GM12872 (cell line): ENCODE results near the gene ADGRD1.

ENCODE experiments used
- TF ChIP-seq, protein P1 (sequence below): IDR thresholded peaks from 3 replicates; pipeline ENCODE4 v1.5.1; 2011; ENCODE audit warnings: low read depth, mild to moderate bottlenecking, low read length, moderate library complexity; ENCODE audit not compliant: insufficient read depth

ADGRD1 gene

DNA sequence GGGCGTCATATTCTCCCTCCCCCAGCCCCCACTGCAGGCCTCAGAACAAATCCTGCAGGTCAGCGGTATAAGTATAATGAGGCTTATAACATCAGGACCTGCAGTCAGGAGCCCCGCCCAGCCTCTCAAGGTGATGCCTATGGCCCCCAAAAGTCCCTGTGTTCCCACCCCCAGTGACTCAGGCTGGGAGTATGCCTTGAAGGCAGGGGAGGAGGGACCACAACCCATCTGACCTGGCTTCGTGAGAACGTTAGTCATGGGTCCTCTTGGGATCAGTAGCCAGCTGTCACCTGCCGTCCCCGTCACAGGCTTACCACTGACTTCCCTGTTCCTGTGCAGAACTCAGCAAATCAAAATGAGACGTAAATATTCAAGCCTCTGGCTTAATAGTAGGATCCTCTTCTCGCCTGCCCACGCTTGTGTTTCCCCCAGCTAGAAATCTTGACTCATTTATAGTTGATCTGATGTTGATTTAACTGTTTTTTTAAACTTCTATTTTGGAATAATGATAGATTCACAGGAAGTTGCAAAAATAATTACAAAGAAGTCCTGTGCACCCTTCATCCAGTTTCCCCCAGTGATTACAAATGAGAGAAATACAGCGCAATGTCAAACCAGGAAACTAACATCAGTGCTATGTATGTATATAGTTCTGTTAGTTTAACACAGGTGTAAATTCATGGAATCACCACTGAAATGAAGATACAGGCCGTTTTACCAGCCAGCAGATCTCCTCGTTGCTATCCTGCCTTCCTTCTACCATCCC lies 107.5 kb downstream of the ADGRD1 start:
- TF ChIP-seq, protein P1, sequence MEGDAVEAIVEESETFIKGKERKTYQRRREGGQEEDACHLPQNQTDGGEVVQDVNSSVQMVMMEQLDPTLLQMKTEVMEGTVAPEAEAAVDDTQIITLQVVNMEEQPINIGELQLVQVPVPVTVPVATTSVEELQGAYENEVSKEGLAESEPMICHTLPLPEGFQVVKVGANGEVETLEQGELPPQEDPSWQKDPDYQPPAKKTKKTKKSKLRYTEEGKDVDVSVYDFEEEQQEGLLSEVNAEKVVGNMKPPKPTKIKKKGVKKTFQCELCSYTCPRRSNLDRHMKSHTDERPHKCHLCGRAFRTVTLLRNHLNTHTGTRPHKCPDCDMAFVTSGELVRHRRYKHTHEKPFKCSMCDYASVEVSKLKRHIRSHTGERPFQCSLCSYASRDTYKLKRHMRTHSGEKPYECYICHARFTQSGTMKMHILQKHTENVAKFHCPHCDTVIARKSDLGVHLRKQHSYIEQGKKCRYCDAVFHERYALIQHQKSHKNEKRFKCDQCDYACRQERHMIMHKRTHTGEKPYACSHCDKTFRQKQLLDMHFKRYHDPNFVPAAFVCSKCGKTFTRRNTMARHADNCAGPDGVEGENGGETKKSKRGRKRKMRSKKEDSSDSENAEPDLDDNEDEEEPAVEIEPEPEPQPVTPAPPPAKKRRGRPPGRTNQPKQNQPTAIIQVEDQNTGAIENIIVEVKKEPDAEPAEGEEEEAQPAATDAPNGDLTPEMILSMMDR: no peak

DNA sequence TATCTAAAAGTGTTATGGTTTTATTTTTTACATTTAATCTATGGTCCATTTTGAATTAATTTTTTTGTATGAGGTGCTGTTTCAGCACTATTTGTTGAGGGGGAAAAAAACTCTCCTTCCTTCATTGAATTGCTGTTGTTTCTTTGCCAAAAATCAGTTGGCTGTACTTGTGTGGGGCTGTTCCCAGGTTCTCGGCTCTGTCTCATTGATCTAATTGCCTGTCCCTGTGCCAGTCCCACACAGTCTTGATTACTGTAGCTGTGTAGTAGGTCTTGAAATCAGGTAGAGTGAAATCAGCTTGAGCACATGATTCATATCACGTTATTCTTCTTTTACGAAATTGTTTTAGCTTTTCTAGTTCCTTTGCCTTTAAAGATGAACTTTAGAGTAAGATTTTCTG lies 109.7 kb downstream of the ADGRD1 start:
- TF ChIP-seq, protein P1: no peak

DNA sequence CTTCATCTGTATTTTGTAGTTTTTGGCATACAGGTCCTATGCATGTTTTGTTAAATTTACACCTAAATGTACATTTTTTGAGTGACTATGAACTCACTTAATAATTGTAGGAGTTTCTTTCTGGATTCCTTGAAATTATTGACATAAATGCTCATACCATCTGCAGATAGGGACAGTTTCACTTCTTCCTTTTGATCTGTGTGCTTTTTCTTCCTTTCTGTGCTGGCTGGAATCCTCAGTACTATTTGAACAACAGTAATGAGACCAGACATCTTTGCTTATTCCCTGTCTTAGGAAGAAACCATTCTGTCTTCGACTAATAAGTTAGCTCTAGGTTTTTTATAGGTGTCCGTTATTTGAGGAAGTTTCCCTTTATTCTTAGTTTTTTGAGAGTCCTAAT lies 110.3 kb downstream of the ADGRD1 start:
- TF ChIP-seq, protein P1: no peak

DNA sequence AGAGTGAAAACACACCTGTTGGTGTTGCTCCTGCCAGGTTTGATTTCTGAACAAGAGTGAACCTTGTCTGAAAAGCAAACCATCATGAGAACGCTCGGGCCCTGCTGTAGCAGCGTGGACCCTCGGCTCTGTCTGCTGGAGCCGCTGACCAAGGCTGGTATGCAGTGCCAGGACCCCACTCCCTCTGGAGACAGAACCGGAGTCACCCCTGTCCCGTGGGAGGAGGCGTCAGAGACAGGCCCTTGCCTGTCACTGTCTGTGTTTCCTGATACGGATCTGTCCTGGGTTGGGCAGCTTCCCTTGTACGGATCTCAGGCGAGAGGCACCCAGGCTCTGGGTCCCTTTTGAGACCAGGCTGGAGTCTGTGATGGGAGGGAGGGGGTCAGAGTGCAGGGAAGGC lies 111.6 kb downstream of the ADGRD1 start:
- TF ChIP-seq, protein P1: no peak

DNA sequence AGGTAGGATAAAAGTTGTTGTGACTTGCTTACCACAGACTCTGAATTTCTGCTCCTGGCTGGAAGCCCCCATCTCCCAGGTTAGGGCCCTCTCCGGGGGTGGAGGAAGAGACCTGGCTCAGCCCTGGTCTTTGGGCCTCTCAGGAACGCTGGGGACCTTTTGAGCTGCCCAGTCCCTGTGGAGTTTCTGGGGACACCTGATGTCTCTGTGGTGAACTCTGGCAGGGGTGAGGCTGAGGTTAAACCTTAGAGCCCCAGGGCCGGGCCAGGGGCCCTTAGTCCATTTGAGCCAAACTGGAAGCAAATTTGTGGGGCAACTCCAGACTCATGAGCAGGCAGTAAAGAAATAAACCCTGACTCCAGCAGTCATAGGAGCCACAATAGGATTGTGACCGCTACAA lies 112.1 kb downstream of the ADGRD1 start:
- TF ChIP-seq, protein P1: no peak

DNA sequence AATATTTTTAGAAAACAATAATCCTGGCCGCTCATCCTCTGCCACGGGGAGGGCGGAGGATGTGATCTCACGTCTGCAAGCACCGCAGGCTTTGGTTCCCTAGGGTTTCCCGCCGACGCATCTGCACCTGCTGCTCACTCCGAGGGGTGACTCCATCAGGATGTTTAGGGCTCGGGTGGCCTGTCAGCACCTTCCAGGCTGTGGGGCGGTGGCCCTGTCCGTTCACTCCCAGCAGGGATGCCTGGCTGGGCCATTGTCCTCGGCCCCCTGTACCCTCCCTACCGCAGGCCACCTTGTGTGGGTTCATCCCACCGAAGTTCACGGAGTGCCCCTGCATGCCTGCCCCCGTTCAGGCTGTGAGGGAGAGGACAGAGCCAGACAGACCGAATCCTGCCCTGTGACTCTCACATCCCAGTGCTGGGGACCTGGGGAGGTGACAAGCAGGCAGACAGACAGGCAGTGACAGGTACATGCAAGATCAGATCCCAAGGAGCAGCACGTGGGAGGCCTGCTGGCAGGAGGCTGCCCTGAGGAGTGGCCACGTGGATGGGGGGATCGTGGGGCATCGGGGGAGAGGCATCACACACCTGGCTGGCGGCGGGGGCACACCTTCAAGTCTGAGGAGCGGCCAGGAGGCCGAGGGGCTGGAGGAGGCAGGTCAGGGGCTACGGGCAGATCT lies 112.6 kb downstream of the ADGRD1 start:
- TF ChIP-seq, protein P1: no peak

DNA sequence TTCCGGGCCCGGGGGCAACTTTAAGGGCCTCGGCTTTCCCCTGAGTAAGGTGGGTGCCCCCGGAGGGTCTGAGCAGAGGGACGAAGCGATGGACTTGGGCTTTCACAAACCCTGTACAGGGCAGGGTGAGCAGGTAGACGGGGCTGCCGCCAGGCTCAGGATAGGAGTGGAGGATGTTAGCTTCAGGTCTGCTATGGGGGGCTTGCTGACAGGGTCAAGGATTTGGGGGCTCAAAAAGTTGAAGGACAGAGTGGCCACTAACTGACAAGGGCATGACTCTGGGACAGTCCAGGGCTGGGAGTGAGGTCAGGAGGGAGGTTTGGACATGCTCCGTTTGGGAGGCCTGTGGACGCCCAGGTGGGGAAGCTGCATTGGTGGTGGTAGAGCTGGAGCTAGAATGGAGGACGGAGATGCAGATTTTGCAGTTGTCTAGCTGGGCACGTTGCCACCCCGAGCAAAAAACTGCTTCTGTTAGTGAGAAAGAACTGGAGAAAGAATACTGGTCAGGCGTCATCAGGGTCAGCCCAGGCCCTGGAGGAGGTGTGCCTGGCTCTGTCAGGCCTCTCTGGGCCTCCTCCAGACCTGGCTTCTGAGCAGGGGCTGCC lies 113.3 kb downstream of the ADGRD1 start:
- TF ChIP-seq, protein P1: no peak
